HG03520 (cell line): Measurements from ENCODE around the gene ENTPD2.

Source experiments
- ATAC-seq: cut with Tn5 transposase; IDR thresholded peaks from one replicate; pipeline ENCODE4 v1.9.1; 2021; ENCODE audit warnings: mild to moderate bottlenecking, moderate library complexity; ENCODE audit not compliant: unreplicated experiment

The ENTPD2 gene

GRCh38 chr9:137053944-137054931 is at the start of gene ENTPD2:
Gene ENTPD2, minus strand, starts transcription at chr9:137054061. Its CDS starts 64 bp downstream, at chr9:137053997.
- ATAC-seq = no peak

DNA sequence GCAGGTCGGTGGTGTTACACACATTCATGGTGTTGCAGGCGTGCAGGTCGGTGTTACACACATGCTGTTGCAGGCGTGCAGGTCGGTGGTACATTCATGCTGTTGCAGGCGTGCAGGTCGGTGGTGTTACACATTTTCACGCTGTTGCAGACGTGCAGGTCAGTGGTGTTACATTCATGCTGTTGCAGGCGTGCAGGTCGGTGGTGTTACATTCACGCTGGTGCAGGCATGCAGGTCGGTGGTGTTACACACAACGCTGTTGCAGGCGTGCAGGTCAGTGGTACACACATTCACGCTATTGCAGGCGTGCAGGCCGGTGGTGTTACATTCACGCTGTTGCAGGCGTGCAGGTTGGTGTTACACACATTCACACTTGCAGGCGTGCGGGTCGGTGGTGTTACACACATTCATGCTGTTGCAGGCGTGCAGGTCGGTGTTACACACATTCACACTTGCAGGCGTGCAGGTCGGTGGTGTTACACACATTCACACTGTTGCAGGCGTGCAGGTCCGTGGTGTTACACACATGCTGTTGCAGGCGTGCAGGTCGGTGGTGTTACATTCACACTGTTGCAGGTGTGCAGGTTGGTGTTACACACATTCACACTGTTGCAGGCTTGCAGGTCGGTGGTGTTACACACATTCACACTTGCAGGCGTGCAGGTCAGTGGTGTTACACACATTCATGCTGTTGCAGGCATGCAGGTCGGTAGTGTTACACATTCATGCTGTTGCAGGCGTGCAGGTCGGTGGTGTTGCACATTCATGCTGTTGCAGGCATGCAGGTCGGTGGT is 49.5 kb upstream of the ENTPD2 start:
- no peak for ATAC-seq

- no peak for ATAC-seq
Observed at GRCh38 chr9:137099231-137099630, 45.4 kb upstream of the ENTPD2 start.

DNA sequence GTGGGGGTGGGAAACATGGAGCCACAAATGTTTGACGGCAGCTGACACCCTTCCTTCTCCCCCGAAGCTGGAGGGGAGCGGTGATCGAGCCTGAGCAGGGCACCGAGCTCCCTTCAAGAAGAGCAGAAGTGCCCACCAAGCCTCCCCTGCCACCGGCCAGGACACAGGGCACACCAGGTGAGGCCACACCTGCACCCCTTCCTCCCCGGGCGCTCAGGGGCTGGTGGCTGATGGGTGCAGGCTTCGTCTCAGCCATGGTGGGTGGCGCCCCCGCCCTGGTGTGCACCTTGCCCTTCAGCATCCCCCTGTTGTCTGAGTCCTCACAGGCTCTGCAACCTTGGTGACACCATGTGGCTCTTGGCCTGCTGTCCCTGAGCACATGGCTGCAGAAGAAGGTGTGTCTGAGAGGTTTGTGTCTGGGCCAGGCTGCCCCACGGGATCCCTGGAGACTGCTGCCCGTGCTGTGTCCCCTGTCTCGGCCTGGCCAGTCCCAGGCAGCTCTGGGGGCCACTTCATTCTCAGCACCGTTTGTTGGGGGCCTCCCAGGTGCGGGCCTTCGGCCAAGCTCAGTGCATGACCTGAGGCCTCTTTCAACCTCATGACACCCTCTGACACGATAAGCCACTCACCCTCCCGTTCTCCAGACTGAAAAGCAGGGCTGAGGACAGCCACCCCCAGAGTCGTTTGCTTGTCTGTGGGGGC is 44.1 kb upstream of the ENTPD2 start:
- no peak for ATAC-seq

DNA sequence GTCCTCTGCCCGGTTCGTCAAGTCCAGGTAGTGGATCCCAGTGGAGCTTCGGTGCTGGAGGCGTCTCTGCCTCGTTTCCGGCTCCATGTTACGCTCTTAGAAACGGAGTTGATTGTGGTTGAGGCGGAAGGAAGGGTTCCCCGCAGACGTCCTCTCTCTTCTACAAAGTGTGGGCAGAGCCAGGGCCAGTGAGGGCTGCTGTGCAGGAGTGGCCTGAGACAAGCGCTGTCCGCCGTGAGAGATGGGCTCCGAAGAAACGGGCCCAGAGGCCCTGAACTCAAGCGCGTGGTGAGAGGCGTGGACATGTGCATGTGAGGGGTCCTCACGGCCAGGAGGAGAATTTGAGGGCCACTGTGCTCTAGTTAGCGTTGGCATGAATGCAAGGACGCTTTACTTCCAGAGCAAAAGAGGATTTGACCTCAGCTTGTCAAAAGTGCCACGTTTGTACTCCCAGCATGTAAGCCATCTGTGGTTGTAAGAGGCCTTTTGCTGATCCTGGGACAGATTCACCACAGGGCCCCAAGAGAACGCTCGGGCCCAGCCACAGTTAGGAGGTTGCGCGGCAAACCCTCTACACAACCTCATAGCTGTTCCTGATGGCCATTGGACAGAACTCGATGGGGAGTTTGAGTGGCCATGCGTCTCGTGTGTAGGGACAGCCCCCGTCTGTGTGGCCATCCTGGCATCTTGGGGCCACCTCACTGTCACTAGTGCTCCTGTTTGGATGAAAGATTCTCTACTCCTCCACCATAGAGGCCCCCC is 43.1 kb upstream of the ENTPD2 start:
- no peak for ATAC-seq

DNA sequence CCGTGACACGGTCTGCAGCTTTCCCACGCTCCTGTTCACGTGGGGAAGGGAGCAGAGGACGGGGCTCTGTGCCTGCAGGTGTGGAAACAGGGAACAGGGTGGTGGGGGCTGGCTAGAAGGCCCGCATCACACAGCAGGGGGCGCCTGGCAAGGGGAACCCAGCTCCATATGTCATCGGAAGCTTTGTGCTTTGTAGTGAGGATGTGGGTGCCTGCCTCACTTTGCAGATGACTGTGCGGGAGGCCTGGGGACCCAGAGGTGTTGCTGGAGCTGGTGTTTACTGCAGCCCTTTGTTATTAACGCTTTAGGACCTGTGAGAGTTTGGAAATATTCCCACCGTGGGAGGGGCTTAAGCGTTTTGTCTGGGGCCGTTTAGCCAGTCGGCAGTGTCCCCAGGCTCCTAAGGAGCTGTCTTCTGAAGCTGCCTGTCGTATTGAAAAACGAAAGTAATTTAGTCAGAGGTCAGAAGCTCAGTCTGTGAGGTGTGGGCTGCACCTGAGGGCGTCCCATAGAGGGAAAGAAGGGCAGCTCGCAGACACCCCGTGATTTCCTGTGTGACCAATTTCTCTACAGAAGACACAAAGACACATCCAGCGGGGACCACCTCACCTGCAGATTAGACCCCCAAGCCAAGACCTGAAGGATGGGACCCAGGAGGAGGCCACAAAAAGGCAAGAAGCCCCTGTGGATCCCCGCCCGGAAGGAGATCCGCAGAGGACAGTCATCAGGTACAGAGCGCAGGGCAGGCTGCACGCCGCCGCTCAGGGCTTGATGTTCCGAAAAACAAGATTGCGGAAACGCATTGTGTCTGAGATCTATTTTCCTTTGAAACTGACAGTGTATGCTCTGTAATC is 42.0 kb upstream of the ENTPD2 start:
- peak; percentile 89 for ATAC-seq

- no peak for ATAC-seq
Observed at GRCh38 chr9:137089232-137089947, 35.5 kb upstream of the ENTPD2 start.

- no peak for ATAC-seq
Observed at GRCh38 chr9:137088121-137088520, 34.3 kb upstream of the ENTPD2 start.

DNA sequence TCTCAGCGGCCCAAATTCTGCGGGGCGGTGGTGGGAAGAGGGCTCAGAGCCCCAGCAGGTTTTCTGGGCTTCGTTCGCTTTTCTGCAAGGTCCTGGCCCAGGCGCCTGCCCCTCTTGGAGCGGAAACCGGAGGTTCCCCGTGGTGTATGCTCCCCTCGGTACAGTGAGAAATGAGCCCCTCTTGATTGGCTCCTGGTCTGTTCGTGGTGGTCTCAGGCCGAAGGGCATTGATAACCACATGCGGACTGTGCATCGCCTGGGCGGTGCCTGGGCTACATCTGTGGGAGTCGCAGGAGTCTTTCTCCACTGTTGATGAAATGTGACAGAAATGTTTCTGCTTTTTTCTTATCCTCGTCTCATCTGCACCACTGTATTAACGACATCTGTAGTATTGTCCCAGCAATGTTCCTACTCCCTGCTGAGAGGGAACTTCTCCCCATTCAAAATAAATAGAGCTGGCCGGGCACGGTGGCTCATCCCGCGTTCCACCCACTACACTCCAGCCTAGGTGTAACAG is 33.6 kb upstream of the ENTPD2 start:
- no peak for ATAC-seq

- ATAC-seq = peak; percentile 68
Observed at GRCh38 chr9:137086531-137087408, 32.9 kb upstream of the ENTPD2 start, which contains the start of gene MAN1B1. Gene MAN1B1, plus strand, starts transcription at chr9:137086985. Its CDS starts 15 bp downstream, at chr9:137087000.

- peak; percentile 9 for ATAC-seq
Observed at GRCh38 chr9:137085920-137086530, 32.2 kb upstream of the ENTPD2 start.

- no peak for ATAC-seq
Observed at GRCh38 chr9:137084526-137084925, 30.7 kb upstream of the ENTPD2 start.

GRCh38 chr9:137083394-137084004 is 29.6 kb upstream of the ENTPD2 start:
- no peak for ATAC-seq

- ATAC-seq = no peak
Observed at GRCh38 chr9:137082925-137083290, 29.0 kb upstream of the ENTPD2 start.

DNA sequence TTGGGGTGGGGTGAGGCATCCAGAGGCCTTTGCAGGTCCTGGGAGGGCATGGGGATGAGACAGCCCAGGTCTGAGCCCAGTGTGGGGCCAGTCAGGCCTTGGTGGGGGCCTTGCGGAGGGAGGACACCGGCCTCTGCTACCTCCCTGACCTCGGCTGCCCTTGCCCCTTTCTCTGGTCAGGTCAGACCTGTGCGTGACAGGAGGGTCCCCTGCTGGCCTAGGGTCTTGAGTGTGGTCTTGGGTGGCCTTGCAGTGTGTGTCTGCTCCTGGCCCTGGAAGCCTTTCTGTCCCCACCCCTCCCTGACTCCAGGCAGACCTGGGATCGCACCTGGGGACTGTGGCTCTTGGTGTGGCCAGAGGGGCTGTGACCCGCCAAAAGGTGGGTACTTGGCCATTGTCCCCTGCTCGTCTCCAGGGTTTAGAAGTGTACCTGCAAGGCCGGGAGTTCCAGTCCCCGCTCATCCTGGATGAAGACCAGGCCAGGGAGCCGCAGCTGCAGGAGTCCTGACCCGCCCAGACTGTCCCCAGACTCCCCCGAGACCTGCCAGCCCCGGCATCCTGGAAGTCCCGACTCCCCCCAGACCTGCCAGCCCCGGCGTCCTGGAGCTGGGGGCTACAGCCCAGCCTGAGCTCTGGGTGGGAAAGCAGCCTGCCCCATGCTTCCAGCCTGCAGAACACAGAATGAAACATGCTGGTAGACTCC is 28.5 kb upstream of the ENTPD2 start:
- no peak for ATAC-seq
